HepG2 (cell line): ENCODE results near the gene KLF16. TPM values are rescaled to one million over a fixed set of nuclear protein-coding genes. Genes with fewer than 3 reads are reported as not detected.

Experiments
- ARNT2 ChIP-seq: sonication (generic); formaldehyde crosslinking; IDR thresholded peaks from 2 replicates; pipeline ENCODE4 v1.8.0; 2022; ENCODE audit warnings: mild to moderate bottlenecking, low read depth, missing genetic modification reagents, moderate library complexity
- CAMTA2 ChIP-seq: sonication (generic); formaldehyde crosslinking; IDR thresholded peaks from 2 replicates; pipeline ENCODE4 v1.4.0; 2020; ENCODE audit warnings: mild to moderate bottlenecking, missing genetic modification reagents, borderline replicate concordance
- CEBPB ChIP-seq: IDR thresholded peaks from 2 replicates; pipeline ENCODE4 v1.6.1; 2011; ENCODE audit warnings: low read depth, low read length, improper control_type of control experiment, borderline replicate concordance
- CREM ChIP-seq, 2 experiments: sonication (generic) in 1 of 2; formaldehyde crosslinking in 1 of 2; IDR thresholded peaks; 2 replicates each; pipeline versions ENCODE4 v1.4.0 to v1.6.1; 2016 to 2020; ENCODE audit warnings: antibody characterized with exemption in 1 of 2, mild to moderate bottlenecking in 1 of 2, missing genetic modification reagents in 1 of 2
- DR1 ChIP-seq: sonication (generic); formaldehyde crosslinking; IDR thresholded peaks from 2 replicates; pipeline ENCODE4 v1.8.0; 2021; ENCODE audit warnings: mild to moderate bottlenecking, missing genetic modification reagents, inconsistent platforms
- GTF2F1 ChIP-seq: fragments of 150-350 bp; IDR thresholded peaks from 2 replicates; pipeline ENCODE4 v1.6.1; 2014; ENCODE audit warnings: low read length
- MIXL1 ChIP-seq: IDR thresholded peaks from 2 replicates; pipeline ENCODE4 v1.6.1; 2016
- NR2F1 ChIP-seq, 2 experiments: fragments of 450-650 bp in 1 of 2; formaldehyde crosslinking in 1 of 2; IDR thresholded peaks; 2 replicates each; pipeline versions ENCODE4 v1.5.0 to v1.6.1; 2016 to 2020; ENCODE audit warnings: mild to moderate bottlenecking in 1 of 2, missing compliant biosample characterization in 1 of 2, missing genetic modification reagents in 1 of 2, moderate library complexity in 1 of 2
- RFXAP ChIP-seq: sonication (generic); formaldehyde crosslinking; IDR thresholded peaks from 2 replicates; pipeline ENCODE4 v1.4.0; 2020; ENCODE audit warnings: missing genetic modification reagents, borderline replicate concordance
- SMAD3 ChIP-seq: sonication (generic); formaldehyde crosslinking; IDR thresholded peaks from 2 replicates; pipeline ENCODE4 v1.4.0; 2020; ENCODE audit warnings: missing genetic modification reagents
- SNAPC5 ChIP-seq: sonication (generic); formaldehyde crosslinking; IDR thresholded peaks from 2 replicates; pipeline ENCODE4 v1.8.1; 2023; ENCODE audit warnings: mild to moderate bottlenecking, missing genetic modification reagents, borderline replicate concordance
- SPEN ChIP-seq: sonication (generic); formaldehyde crosslinking; IDR thresholded peaks from 2 replicates; pipeline ENCODE4 v1.5.1; 2020; ENCODE audit warnings: low read depth, mild to moderate bottlenecking, missing genetic modification reagents
- TAF15 ChIP-seq: fragments of 200-400 bp; formaldehyde crosslinking; IDR thresholded peaks from one replicate; pipeline ENCODE4 v1.6.1; 2018; ENCODE audit warnings: mild to moderate bottlenecking, low read depth, low read length; ENCODE audit not compliant: poor library complexity, severe bottlenecking
- TERF1 ChIP-seq: sonication (generic); formaldehyde crosslinking; IDR thresholded peaks from 2 replicates; pipeline ENCODE4 v1.8.0; 2022; ENCODE audit warnings: mild to moderate bottlenecking, missing genetic modification reagents, moderate library complexity
- ZBTB1 ChIP-seq: sonication (generic); formaldehyde crosslinking; IDR thresholded peaks from 2 replicates; pipeline ENCODE4 v1.4.0; 2020; ENCODE audit warnings: missing genetic modification reagents, borderline replicate concordance
- ZBTB43 ChIP-seq: sonication (generic); formaldehyde crosslinking; conservative IDR thresholded peaks from 2 replicates; pipeline ENCODE4 v1.4.0; 2020; ENCODE audit warnings: missing genetic modification reagents
- ZFX ChIP-seq: sonication (generic); formaldehyde crosslinking; IDR thresholded peaks from 2 replicates; pipeline ENCODE4 v1.4.0; 2020; ENCODE audit warnings: mild to moderate bottlenecking, low read depth, missing genetic modification reagents, moderate library complexity
- ZMAT5 ChIP-seq: sonication (generic); formaldehyde crosslinking; IDR thresholded peaks from 2 replicates; pipeline ENCODE4 v1.5.0; 2020; ENCODE audit warnings: mild to moderate bottlenecking, low read depth, missing genetic modification reagents, borderline replicate concordance
- ZNF235 ChIP-seq: sonication (generic); formaldehyde crosslinking; IDR thresholded peaks from 2 replicates; pipeline ENCODE4 v1.8.1; 2023; ENCODE audit warnings: mild to moderate bottlenecking, missing genetic modification reagents, borderline replicate concordance
- ZNF740 ChIP-seq: sonication (generic); formaldehyde crosslinking; IDR thresholded peaks from 2 replicates; pipeline ENCODE4 v1.4.0; 2020; ENCODE audit warnings: missing genetic modification reagents
- polyA plus RNA-seq, 8 experiments: library from polyadenylated mRNA; depleted of rRNA in 3 of 8; stranded (reverse) in 7 of 8; unstranded in 1 of 8; fragments of >200 nt; fragmentation: Illumina TruSeq in 4 of 8; extraction: Trizol in 4 of 8; gene quantifications; 2 replicates each; pipeline versions ENCODE4 v1.2.1 to v1.2.3, GENCODE V29; 2011 to 2016; ENCODE audit warnings: low read depth in 4 of 8, missing spikeins in 1 of 8, mixed read lengths in 1 of 8; ENCODE audit not compliant: insufficient read depth in 1 of 8
- total RNA-seq, 5 experiments: library from RNA; depleted of rRNA; stranded (reverse); fragments of >200 nt; fragmentation: Illumina TruSeq; extraction: Trizol; gene quantifications; 2 replicates each; pipeline ENCODE4 v1.2.3, GENCODE V29; 2016; ENCODE audit warnings: low read depth in 1 of 5
- TF ChIP-seq, protein P1 (sequence below): sonication (generic); formaldehyde crosslinking; IDR thresholded peaks from 2 replicates; pipeline ENCODE4 v1.8.1; 2023; ENCODE audit warnings: missing genetic modification reagents, mild to moderate bottlenecking, borderline replicate concordance
- TF ChIP-seq, protein P2 (sequence below): IDR thresholded peaks from 2 replicates; pipeline ENCODE4 v1.6.1; 2016; ENCODE audit warnings: mild to moderate bottlenecking, missing biosample characterization, missing genetic modification reagents
- TF ChIP-seq, protein P3 (sequence below): sonication (generic); formaldehyde crosslinking; IDR thresholded peaks from 2 replicates; pipeline ENCODE4 v1.5.0; 2020; ENCODE audit warnings: missing genetic modification reagents

KLF16 gene
- total and polyA plus RNA-seq, 2 of the 13 experiments (the other 11 are each of a cell fraction or from before 2014, with no cell fraction given) = 3.5 to 6.7 TPM

- TF ChIP-seq ZNF740 (CRISPR knock-in tag) (0 out of 2 replicates have a peak, but pooled peaks have one; percentile 56), ZFX (CRISPR knock-in tag) (peak; percentile 79), ZBTB43 (CRISPR knock-in tag) (0 out of 2 replicates have a peak, but pooled peaks have one; percentile 45), ZMAT5 (no peak), TERF1 (CRISPR knock-in tag) (0 out of 2 replicates have a peak, but pooled peaks have one; percentile 33), CEBPB (no peak), NR2F1 (CRISPR knock-in tag; IDR thresholded peaks at IDR 0.05) (0 out of 4 replicates have a peak, but pooled peaks of 1 of the 2 experiments have one; percentile 38), CREM (IDR thresholded peaks at IDR 0.05) (peak; percentile 31; the same call in 1 of the 2 replicates), CREM (CRISPR knock-in tag; IDR thresholded peaks at IDR 0.05) (no peak), SNAPC5 (CRISPR knock-in tag) (no peak), SPEN (peak; percentile 95), DR1 (CRISPR knock-in tag) (0 out of 2 replicates have a peak, but pooled peaks have one; percentile 50), ZNF235 (CRISPR knock-in tag) (no peak; the same call in 1 of the 2 replicates), MIXL1 (CRISPR knock-in tag) (0 out of 2 replicates have a peak, but pooled peaks have one; percentile 34), CAMTA2 (CRISPR knock-in tag) (no peak), ARNT2 (CRISPR knock-in tag) (peak; percentile 95), TAF15 (no peak), ZBTB1 (CRISPR knock-in tag) (no peak), RFXAP (CRISPR knock-in tag) (peak; percentile 78; the same call in 1 of the 2 replicates), SMAD3 (CRISPR knock-in tag) (peak; percentile 50; the same call in 1 of the 2 replicates), GTF2F1 (no peak)
- TF ChIP-seq, protein P1, sequence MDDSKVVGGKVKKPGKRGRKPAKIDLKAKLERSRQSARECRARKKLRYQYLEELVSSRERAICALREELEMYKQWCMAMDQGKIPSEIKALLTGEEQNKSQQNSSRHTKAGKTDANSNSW (CRISPR knock-in tag) = no peak
- TF ChIP-seq, protein P2, sequence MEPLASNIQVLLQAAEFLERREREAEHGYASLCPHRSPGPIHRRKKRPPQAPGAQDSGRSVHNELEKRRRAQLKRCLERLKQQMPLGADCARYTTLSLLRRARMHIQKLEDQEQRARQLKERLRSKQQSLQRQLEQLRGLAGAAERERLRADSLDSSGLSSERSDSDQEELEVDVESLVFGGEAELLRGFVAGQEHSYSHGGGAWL = peak; percentile 97
- TF ChIP-seq, protein P3, sequence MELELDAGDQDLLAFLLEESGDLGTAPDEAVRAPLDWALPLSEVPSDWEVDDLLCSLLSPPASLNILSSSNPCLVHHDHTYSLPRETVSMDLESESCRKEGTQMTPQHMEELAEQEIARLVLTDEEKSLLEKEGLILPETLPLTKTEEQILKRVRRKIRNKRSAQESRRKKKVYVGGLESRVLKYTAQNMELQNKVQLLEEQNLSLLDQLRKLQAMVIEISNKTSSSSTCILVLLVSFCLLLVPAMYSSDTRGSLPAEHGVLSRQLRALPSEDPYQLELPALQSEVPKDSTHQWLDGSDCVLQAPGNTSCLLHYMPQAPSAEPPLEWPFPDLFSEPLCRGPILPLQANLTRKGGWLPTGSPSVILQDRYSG (CRISPR knock-in tag) = no peak
Measured at GRCh38 chr19:1875646-1876495, 12.5 kb upstream of the KLF16 start (continued).
